H9 (cell line): ENCODE measurements around the gene SYNGR4. TPM values are rescaled to one million over a fixed set of nuclear protein-coding genes. Genes with fewer than 3 reads are reported as not detected.

Source experiments
- DNase-seq: peaks from one replicate; pipeline ENCODE4 v3.0.0-alpha.2; 2017
- H2AFZ ChIP-seq: one replicate; pipeline ENCODE4 v1.6.1; 2013; ENCODE audit warnings: mild to moderate bottlenecking, low read length, control low read depth, moderate library complexity
- H2AK5ac ChIP-seq: 2 replicates; pipeline ENCODE4 v1.6.1; 2013; ENCODE audit warnings: low read length, control low read depth, mixed read lengths; ENCODE audit not compliant: insufficient read length
- H2BK120ac ChIP-seq: one replicate; pipeline ENCODE4 v1.6.1; 2013; ENCODE audit warnings: low read depth, mild to moderate bottlenecking, low read length, control low read depth, inconsistent platforms; ENCODE audit not compliant: poor library complexity, severe bottlenecking
- H2BK12ac ChIP-seq: 2 replicates; pipeline ENCODE4 v1.6.1; 2013; ENCODE audit warnings: low read length, control low read depth, mixed read lengths, low read depth; ENCODE audit not compliant: insufficient read length
- H2BK15ac ChIP-seq: 2 replicates; pipeline ENCODE4 v1.6.1; 2013; ENCODE audit warnings: low read depth, low read length, control low read depth
- H2BK20ac ChIP-seq: one replicate; pipeline ENCODE4 v1.6.1; 2013; ENCODE audit warnings: low read depth, mild to moderate bottlenecking, low read length, control low read depth, inconsistent platforms; ENCODE audit not compliant: poor library complexity, severe bottlenecking
- H2BK5ac ChIP-seq: 2 replicates; pipeline ENCODE4 v1.6.1; 2013; ENCODE audit warnings: low read length, control low read depth, mixed read lengths; ENCODE audit not compliant: insufficient read length
- H3K14ac ChIP-seq: 2 replicates; pipeline ENCODE4 v1.6.1; 2013; ENCODE audit warnings: low read length, control low read depth; ENCODE audit not compliant: insufficient read depth
- H3K18ac ChIP-seq: 2 replicates; pipeline ENCODE4 v1.6.1; 2013; ENCODE audit warnings: low read depth, mild to moderate bottlenecking, mixed read lengths, low read length, control low read depth; ENCODE audit not compliant: insufficient read length
- H3K23ac ChIP-seq: 2 replicates; pipeline ENCODE4 v1.6.1; 2013; ENCODE audit warnings: low read length, control low read depth, mixed read lengths, low read depth; ENCODE audit not compliant: insufficient read length
- H3K23me2 ChIP-seq: 2 replicates; pipeline ENCODE4 v1.6.1; 2013; ENCODE audit warnings: low read depth, mild to moderate bottlenecking, mixed read lengths, low read length, control low read depth; ENCODE audit not compliant: insufficient read length, poor library complexity, severe bottlenecking
- H3K27ac ChIP-seq: 2 replicates; pipeline ENCODE4 v1.5.1; 2013; ENCODE audit warnings: low read length, control low read depth, mixed read lengths, low read depth; ENCODE audit not compliant: insufficient read length
- H3K27me3 ChIP-seq: 2 replicates; pipeline ENCODE4 v1.6.1; 2013; ENCODE audit warnings: low read length, control low read depth, inconsistent platforms; ENCODE audit not compliant: insufficient read depth
- H3K4ac ChIP-seq: 2 replicates; pipeline ENCODE4 v1.6.1; 2013; ENCODE audit warnings: low read depth, mild to moderate bottlenecking, control low read depth, inconsistent platforms, low read length, moderate library complexity
- H3K4me1 ChIP-seq: 2 replicates; pipeline ENCODE4 v1.6.1; 2013; ENCODE audit warnings: low read length, control low read depth, inconsistent platforms; ENCODE audit not compliant: insufficient read depth
- H3K4me2 ChIP-seq: 2 replicates; pipeline ENCODE4 v1.6.1; 2013; ENCODE audit warnings: low read length, control low read depth, mixed read lengths; ENCODE audit not compliant: insufficient read length, insufficient read depth
- H3K56ac ChIP-seq: 2 replicates; pipeline ENCODE4 v1.6.1; 2013; ENCODE audit warnings: low read depth, mild to moderate bottlenecking, mixed read lengths, low read length, control low read depth; ENCODE audit not compliant: insufficient read length
- H3K79me1 ChIP-seq: 2 replicates; pipeline ENCODE4 v1.6.1; 2013; ENCODE audit warnings: low read depth, mild to moderate bottlenecking, moderate library complexity, low read length, control low read depth, inconsistent platforms; ENCODE audit not compliant: insufficient read depth, poor library complexity, severe bottlenecking
- H3K79me2 ChIP-seq: 2 replicates; pipeline ENCODE4 v1.6.1; 2013; ENCODE audit warnings: low read length, control low read depth, inconsistent platforms; ENCODE audit not compliant: insufficient read depth
- H3K9ac ChIP-seq: 2 replicates; pipeline ENCODE4 v1.6.1; 2013; ENCODE audit warnings: low read length, control low read depth, mixed read lengths; ENCODE audit not compliant: insufficient read length; ENCODE audit errors: extremely low read depth
- H3K9me3 ChIP-seq: one replicate; pipeline ENCODE4 v1.6.1; 2013; ENCODE audit warnings: low read depth, low read length, inconsistent platforms; ENCODE audit not compliant: control insufficient read depth
- H3T11ph ChIP-seq: one replicate; pipeline ENCODE4 v1.6.1; 2013; ENCODE audit warnings: mild to moderate bottlenecking, low read length, control low read depth, inconsistent platforms
- H4K20me1 ChIP-seq: one replicate; pipeline ENCODE4 v1.6.1; 2013; ENCODE audit not compliant: control insufficient read depth, insufficient read length, insufficient read depth
- H4K5ac ChIP-seq: 2 replicates; pipeline ENCODE4 v1.6.1; 2013; ENCODE audit warnings: low read depth, mild to moderate bottlenecking, mixed read lengths, low read length, control low read depth; ENCODE audit not compliant: insufficient read length
- H4K8ac ChIP-seq: replicated peaks from 2 replicates; pipeline ENCODE4 v1.6.1; 2013; ENCODE audit warnings: low read length, control low read depth, mixed read lengths, low read depth; ENCODE audit not compliant: insufficient read length
- H4K91ac ChIP-seq: 2 replicates; pipeline ENCODE4 v1.6.1; 2013; ENCODE audit warnings: low read depth, mild to moderate bottlenecking, moderate library complexity, mixed read lengths, low read length, control low read depth; ENCODE audit not compliant: insufficient read length
- H3K27ac Mint-ChIP-seq, 3 experiments: 2 replicates in 2 of 3; 3 replicates in 1 of 3; pipeline ENCODE4 v1.8.0; 2020 to 2021; ENCODE audit warnings: mixed read lengths in 3 of 3, mild to moderate bottlenecking in 1 of 3, moderate library complexity in 1 of 3
- H3K27me3 Mint-ChIP-seq: 2 replicates; pipeline ENCODE4 v1.8.0; 2021; ENCODE audit warnings: low read depth, mild to moderate bottlenecking, moderate library complexity, mixed read lengths
- H3K36me3 Mint-ChIP-seq, 3 experiments: 2 replicates in 2 of 3; 3 replicates in 1 of 3; pipeline ENCODE4 v1.8.0; 2020 to 2021; ENCODE audit warnings: low read depth in 3 of 3, mixed read lengths in 3 of 3; ENCODE audit not compliant: insufficient read depth in 1 of 3
- H3K4me1 Mint-ChIP-seq, 2 experiments: 2 replicates each; pipeline ENCODE4 v1.8.0; 2020; ENCODE audit warnings: mixed read lengths in 2 of 2
- H3K4me3 Mint-ChIP-seq, 2 experiments: 2 replicates in 1 of 2; 3 replicates in 1 of 2; pipeline ENCODE4 v1.8.0; 2020 to 2021; ENCODE audit warnings: mild to moderate bottlenecking in 2 of 2, mixed read lengths in 2 of 2, moderate library complexity in 1 of 2
- H3K9me3 Mint-ChIP-seq, 2 experiments: 2 replicates in 1 of 2; 3 replicates in 1 of 2; pipeline ENCODE4 v1.8.0; 2020; ENCODE audit warnings: mild to moderate bottlenecking in 2 of 2, mixed read lengths in 2 of 2, moderate library complexity in 1 of 2
- CTCF ChIP-seq: fragments of 200-600 bp; sonication (generic); conservative IDR thresholded peaks from 3 replicates; pipeline ENCODE4 v1.8.0; 2021; ENCODE audit warnings: antibody characterized with exemption, mild to moderate bottlenecking
- WGBS: extraction: QIAGEN DNeasy Blood & Tissue Kit; methylation state at CpG from one replicate; pipeline ENCODE4 v1.1.7; 2013; ENCODE audit warnings: missing lambda C conversion rate, low lambda C conversion rate, mixed read lengths; ENCODE audit not compliant: insufficient read length; ENCODE audit errors: extremely low coverage; 5-methylcytosine and 5-hydroxymethylcytosine counted together
- total RNA-seq: library from RNA; stranded (reverse); gene quantifications from 2 replicates; pipeline ENCODE4 v1.2.1, GENCODE V29; 2021

SYNGR4 gene
- total RNA-seq, 1 experiment from 2014 or later = 0.31 TPM

- no CpG with 5 or more reads among the region's 3 CpGs for WGBS
- no peak for TF ChIP-seq CTCF
- peaks cover 42 to 55% of the 10 kb centered on the region in 2 experiments for H3K4me1 Mint-ChIP-seq
- no peak overlapping the region for H2AK5ac ChIP-seq
- H3K27me3 Mint-ChIP-seq = no peaks in the 10 kb centered on the region
- no peaks in the 10 kb centered on the region for H3K9me3 ChIP-seq
- peaks cover 11% of the 10 kb centered on the region; the same call in 1 of the 2 replicates for H3K79me2 ChIP-seq
- H2BK15ac ChIP-seq = no peak overlapping the region
- H3T11ph ChIP-seq = no peak overlapping the region
- no peak overlapping the region for H3K14ac ChIP-seq
- H4K5ac ChIP-seq = no peak overlapping the region
- H3K27ac ChIP-seq = no peak overlapping the region
- H2BK5ac ChIP-seq = no peak overlapping the region
- H3K18ac ChIP-seq = no peak overlapping the region
- no peak overlapping the region for H2BK20ac ChIP-seq
- no peak overlapping the region for H2AFZ ChIP-seq
- no peak overlapping the region for H3K4me2 ChIP-seq
- no peak overlapping the region for H4K8ac ChIP-seq
- H2BK12ac ChIP-seq = no peak overlapping the region
- peaks cover 10% of the 10 kb centered on the region; the same call in 1 of the 2 replicates for H3K4me1 ChIP-seq
- H3K9ac ChIP-seq = no peak overlapping the region
- H3K27ac Mint-ChIP-seq = peak overlapping the region in 2 of 3 experiments; percentile 58 to 92; a peak in 3 of 7 replicates
- peak overlapping the region in 1 of 2 experiments; percentile 47; a peak in 1 of 5 replicates for H3K4me3 Mint-ChIP-seq
- H3K79me1 ChIP-seq = peaks cover 6% of the 10 kb centered on the region
- H3K36me3 Mint-ChIP-seq = peaks cover 0 to 4% (median 2%) of the 10 kb centered on the region in 3 experiments; a peak in 4 of 7 replicates
- no peak overlapping the region for H3K23ac ChIP-seq
- H2BK120ac ChIP-seq = no peak overlapping the region
- peak; percentile 86 for DNase-seq
- H3K23me2 ChIP-seq = peaks cover 6% of the 10 kb centered on the region
- no peak overlapping the region for H3K4ac ChIP-seq
- H3K27me3 ChIP-seq = no peaks in the 10 kb centered on the region
- no peak overlapping the region for H3K56ac ChIP-seq
- H3K9me3 Mint-ChIP-seq = no peaks in the 10 kb centered on the region; a peak in 1 of 5 replicates
- no peaks in the 10 kb centered on the region for H4K20me1 ChIP-seq
- H4K91ac ChIP-seq = no peak overlapping the region
Observed at GRCh38 chr19:48403606-48404005, 39.4 kb downstream of the SYNGR4 start.
